KG1 (cell line): ENCODE results near the gene C1orf74.
A peak's percentile ranks its signal among the peaks of the same experiment; 100 is the strongest.

Experiments
- DNase-seq: peaks from one replicate; lab custom pipeline; 2025; lab: John Stamatoyannopoulos, UW

The C1orf74 gene

DNA sequence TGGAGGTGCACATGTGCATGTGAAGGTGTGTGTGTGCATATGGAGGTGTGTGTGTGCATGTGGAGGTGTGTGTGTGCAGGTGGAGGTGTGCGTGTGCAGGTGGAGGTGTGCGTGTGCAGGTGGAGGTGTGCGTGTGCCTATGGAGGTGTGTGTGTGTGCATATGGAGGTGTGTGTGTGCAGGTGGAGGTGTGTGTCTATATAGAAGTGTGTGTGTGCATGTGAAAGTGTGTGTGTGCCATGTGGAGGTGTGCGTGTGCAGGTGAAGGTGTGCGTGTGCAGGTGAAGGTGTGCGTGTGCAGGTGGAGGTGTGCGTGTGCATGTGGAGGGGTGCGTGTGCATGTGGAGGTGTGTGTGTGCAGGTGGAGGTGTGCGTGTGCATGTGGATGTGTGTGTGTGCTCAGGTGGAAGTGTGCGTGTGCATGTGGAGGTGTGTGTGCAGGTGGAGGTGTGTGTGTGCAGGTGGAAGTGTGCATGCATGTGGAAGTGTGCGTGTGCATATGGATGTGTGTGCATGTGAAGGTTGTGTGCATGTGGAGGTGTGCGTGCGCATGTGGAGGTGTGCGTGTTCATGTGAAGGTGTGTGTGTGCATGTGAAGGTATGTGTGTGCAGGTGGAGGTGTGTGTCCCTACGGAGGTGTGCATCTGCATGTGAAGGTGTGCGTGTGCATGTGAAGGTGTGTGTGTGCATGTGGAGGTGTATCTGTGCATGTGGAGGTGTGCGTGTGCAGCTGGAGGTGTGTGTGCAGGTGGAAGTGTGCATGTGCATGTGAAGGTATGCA lies 13.5 kb downstream of the C1orf74 start:
- no peak for DNase-seq

DNA sequence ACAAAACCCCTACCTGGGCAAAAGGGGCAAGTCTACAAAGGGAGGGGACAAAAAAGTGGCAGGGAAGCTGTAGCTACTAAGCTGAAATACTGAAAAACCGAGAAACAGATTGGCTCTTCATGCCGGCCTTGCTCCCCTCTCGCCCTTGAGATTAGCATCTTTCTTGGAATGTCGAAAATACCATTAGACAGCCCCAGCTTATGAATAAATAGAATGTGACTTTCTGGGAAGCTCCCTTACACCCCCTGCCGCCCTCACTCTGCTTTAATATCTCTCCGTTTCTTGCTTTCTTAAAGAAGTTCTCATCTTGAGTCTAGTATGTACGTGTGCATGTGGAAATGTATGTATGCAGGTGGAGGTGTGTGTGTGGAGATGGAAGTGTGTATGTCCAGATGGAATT lies 14.4 kb downstream of the C1orf74 start:
- DNase-seq, result no peak

DNA sequence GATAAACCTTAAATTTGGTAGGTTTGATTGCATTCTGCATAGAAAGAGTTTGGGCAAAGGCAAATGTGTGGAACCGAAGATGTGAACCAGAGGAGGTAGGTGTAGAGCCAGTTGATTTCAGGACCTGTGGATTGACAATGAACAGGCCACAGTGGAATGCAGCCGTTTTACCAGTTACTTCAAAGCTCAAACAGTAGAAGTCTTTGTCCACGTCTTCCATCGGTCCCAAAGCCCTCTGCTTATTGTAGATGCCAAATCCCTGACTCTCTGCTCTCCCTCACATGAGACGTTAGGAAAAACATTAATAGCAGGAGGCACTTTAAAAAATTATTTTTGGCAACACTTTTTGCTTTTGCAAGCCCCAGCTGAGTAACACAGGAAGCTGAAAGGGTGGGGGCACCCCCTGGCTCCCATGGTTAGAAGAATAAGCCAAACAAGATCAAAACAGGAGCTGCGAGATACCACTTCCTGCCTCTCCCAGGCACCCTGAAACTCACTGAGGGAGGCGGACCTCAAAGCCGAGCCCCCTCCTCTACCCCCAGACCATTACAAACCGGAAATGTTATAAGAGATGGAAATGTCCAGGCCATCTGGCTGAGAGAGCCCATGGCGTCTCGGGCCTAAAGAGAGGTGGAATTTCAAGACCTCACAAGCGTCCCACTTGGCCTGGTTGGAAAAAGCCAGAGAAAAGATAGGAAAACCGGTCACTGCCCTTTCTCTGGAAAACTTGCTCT lies 15.0 kb downstream of the C1orf74 start:
- peak; percentile 76 for DNase-seq

DNA sequence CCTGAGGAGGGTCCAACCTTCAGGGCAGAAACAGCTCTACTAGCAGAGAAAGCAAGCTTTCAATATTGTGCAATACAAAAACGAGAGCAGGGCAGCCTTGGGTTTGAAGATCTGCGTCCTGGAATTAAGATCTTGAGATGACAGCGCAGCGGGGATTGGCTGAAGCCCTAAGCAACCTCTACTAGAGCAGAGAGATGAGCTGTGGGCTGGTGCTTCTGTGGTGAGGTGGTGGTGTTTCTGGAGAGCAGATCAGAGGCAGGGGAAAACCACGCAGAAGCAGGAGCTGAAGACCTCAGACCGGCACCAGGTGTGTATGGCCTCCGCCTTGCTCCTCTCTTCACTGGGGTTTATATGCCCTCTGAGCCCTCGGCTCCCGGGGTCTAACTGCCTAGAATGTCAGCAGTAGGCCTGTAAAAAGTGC lies 16.0 kb downstream of the C1orf74 start:
- peak; percentile 39 for DNase-seq

DNA sequence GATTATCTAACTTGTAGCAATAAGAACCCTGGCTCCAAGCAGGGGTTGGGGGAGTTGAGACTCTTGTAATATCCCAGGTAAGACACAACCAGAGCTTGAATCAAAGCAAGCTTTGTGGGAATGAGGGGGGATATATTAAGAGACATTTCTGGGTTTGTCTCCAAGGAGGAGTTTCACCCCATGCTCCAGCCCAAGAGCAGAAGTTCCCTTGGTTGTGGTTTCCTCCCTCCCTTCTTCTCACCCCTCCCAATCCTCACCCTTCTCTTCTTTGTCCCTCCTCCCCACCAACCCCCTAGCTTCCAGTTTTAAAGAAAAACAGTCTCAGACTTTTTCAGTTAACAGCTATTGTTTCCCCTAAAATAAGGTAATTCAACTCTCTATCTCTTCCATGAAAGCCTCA lies 16.7 kb downstream of the C1orf74 start:
- DNase-seq, result no peak

DNA sequence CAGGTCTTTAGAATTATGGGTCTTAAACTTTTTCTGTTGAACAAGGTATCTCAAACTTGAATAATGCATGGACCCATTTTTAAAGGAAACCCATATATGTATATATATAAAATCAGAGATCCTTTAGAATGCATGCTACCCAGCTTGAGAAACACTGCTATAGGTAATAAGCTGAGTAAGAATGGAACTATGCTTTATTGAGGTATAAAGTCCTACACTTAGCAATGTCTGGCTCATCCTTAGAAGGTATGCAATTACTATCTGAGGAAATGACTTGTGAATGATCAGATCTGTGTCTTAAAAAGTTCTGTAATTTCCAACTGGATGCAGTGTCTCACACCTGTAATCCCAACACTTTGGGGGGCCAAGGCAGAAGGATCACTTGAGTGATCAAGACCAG lies 17.3 kb downstream of the C1orf74 start:
- no peak for DNase-seq

DNA sequence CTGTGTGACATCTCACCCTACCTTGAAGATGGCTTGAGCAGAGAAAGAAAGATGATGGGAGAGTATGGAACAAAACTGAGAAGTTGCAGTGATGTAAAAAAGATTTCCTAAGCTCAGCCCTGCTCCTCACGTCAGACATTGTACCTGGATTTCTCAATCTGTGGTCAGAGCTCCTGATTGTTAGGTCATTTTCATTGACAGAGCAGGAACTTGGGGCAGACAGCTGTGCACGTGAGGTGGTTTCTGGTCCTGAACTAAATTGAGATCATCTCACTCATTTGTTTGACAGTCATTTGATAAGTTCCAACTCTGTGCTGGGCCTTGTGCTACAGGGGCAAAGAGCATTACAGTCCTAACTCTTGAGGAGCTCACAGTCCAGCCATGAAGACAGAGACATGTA lies 18.3 kb downstream of the C1orf74 start:
- no peak for DNase-seq

DNA sequence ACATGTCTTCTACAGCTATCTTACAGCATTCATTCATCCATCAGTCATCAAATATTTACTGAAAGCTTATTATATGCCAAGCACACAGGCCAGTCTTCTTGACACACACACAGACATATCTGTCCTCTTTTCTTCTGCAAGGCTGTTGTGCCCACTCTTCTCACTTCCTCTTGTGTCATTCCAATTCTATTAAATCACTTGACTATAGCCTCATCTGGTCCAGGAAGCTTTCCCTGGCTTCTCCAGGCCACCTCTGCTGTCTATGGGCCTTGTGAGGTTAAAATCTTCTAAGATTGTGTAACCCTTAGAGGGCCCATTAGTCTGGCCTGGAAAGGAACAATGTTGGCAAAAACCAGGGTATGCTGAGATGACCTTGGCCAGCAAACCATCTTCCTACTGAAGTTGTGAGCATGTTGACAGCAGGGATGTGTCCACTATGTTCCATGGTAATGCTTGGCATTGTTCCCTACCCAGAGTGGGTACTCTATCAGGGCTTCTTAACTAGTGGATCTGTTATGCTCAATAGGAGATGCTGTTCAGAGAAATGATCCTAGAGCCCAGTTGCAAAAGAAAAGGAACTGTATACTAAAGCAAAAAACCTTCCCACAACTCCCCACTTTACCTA lies 23.2 kb downstream of the C1orf74 start:
- no peak for DNase-seq

DNA sequence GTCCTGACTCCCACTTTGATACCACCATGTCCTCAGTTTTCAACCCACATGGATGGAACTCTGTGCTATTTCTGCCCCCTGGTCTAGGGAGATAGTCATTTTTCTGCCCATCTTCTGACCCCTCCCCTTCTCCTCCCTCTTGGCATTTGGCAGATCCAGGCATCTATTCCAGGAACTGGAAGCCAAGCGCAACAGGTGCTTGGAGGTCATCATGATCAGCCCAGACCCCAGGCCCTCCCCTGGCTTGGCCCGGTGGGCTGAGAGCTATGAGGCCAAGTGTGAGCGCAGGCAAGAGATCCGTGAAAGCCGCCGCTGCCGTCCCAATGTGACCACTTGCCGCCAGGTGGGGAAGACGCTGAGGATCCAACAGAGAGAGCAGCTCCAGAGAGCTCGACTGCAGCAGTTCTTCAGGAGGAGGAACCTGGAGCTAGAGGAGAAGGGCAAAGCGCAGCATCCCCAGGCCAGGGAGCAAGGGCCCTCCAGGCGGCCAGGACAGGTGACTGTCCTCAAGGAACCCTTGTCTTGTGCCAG lies 24.5 kb downstream of the C1orf74 start:
- DNase-seq, result no peak

DNA sequence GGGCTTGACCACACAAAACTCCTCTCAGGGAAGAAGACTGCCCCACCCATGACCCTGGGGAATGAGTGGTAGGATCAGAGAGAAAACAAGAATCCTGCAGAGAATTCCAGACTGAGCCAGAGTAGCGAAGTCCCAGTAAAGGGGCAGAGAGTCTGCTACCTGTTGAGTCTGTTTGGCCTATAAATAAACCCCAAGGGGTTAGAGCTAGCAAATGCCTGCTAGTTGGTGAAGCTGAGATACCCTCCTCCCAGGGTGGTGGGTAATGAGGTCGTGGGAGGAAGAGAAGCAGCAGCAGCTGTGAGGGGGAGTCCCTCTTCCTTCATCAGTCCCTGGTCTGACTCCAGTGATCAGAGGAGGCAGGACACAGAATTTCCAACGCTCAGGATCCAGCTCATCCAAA lies 26.0 kb downstream of the C1orf74 start:
- no peak for DNase-seq

DNA sequence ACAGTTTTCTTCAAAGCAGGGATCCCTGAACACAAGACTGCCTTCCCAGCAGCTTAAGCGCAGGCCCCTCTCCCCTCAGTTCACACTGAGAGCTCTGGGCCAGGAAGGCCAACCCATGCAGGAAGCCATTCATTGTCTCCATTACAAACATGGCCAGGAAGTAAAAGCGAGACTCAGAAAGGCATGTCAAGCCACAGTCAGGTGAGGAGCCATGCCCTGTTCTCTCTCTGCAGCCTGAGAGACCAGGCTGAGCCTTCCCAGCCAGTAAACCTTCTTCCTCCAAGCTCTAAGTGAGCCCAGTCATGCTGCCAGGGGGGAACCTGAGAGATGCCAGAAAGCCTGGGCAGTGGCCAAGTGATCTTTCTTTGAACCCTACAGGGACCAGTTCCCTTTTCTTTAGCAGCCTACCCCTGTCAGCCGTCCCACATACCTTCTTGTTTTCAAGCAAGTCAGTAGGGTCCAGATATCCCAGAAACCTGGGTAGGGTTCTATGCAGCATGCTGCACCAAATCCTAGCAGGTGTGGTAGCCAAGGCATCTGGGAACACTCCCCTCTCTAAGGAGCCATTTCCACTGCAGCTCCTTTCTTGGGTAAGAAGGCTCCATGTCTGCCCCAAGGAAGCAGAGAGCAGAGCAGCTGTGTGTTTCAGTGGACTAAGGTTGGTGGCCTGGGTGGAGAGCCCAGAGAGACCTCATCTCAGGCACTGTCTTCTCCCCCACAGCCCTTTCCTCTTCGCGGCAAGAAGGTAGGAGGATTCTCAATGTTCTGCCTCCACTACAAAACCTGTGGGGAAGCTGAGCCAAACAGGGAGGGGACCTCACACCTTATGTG lies 27.5 kb downstream of the C1orf74 start:
- DNase-seq, result peak; percentile 58

DNA sequence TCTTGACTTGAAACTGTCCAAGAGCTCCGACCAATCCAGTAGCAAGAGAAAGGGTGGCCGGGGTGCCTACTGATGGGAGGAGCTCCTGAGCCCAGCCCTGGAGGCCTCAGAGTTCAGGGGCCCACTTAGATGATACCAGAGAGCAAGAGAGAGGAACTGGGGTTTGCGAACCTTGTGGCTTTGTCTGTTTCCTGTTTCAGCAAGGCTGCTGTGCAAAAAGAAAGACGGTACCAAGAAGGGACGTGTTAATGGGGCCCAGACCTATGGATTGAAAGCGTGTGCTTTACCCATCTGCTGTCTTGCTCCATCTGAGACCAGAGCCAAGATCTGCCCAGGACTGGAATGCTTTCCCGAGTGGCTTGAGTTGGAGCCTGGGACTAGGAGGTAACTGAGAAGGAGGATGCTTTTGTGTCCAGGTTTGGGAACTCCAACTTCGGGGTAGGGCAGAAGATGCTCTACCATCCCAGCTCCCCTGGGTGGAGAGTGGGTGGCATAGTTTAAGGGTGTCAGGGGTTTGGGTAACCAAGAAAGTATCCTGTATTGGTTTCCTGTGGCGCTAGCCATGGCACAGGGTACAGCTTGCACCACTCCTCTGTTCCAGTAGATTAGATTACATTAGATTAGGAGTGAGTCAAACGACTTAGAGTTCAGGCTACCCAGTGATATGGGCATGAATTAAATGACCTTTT lies 28.3 kb downstream of the C1orf74 start, which contains the start of gene TRAF3IP3:
TRAF3IP3 (plus strand) TSS at position 128 of the 689 bp plus-strand sequence. CDS start 3,987 bp downstream, outside the sequence.
- peak; percentile 80 for DNase-seq

DNA sequence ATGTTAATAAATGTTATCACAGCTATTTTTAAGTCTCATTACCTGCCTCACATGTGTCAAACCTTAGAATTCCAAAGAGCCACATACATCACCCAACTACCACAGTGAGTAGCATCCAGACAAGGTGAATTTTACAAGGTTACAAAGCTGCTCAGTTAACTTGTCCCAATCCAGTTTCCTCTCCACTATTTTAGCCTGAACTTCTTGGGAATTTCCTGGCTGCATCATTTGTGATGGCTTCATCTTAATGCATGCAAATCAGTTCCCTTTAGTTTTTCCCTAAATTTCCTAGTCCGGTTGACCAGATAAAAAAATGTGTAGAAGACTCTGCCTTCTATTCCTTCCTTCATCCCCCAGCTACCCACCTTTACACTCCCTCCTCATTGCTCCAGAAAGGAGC lies 29.1 kb downstream of the C1orf74 start:
- no peak for DNase-seq

DNA sequence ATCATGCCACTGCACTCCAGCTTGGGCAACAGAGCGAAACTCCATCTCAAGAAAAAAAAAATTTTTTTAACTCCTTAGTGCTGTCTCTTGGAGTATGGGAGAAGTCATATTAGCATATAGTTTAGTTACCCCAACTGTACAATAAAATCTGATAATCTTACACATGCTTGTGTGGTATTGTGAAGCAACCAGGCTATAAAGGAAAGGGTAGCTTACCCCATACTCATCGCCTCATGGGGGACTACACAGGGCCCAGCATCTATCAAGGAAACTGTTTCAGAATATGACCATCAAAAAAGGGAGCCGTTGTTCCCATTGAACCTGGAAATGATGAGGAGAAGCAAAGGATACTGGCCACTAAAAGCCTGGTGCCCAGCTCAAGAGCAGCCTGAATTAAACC lies 31.5 kb downstream of the C1orf74 start:
- no peak for DNase-seq

DNA sequence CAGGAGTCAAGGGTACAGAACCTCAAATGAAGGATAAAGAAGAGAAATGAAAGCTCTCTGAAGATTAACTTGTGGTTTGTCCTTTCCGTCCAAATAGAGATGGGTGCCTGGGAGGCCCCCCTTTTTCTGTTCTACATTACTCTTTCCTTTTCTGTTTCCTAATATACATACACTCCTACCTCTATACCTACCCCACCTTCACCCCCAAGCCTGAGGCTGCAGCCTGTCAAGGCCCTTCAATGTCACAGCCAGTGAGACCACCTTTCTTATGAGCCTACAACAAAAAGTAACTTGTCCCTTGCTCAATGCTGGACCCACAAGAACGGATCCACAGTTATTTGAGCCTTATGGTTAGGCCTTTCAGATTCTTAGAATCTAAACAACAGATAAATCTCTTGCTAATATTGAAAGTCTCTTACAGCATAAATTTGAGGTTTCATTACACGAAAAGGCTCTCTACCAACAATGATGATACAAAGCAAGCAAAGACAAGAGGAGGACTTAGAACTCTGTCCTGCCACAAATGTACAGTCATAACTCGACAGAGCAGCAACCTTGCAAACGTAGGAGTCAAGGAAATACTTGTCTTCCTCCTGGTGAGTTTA lies 32.6 kb downstream of the C1orf74 start:
- no peak for DNase-seq

DNA sequence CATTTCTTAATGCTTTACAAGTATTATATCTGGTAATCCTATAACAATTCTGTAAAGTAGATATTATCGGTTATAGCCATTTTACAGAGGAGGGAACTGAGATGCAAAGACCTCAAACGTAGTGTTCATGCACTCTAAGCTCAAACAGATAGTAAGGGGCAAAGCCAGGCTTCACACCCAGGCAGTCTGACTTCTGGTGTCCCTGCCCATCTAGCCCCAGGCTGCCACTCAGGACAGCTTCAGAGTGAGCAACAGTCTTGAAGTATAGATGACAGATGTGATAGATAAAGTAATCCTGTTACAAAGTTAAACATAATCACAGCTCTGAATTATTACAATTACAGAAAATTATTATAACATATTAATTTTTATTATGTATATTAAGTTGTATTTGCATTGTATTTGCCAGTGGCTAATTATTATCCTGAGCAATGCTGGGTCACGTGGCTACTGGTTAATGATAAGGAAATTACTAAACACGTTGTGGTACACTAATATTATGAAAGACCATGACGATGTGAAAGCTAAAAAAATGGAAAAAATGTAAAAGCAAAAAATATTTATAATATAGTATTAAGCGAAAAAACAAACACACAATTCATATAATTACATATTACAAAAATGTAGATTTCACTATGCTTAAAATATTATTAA lies 34.6 kb downstream of the C1orf74 start:
- DNase-seq, result no peak

DNA sequence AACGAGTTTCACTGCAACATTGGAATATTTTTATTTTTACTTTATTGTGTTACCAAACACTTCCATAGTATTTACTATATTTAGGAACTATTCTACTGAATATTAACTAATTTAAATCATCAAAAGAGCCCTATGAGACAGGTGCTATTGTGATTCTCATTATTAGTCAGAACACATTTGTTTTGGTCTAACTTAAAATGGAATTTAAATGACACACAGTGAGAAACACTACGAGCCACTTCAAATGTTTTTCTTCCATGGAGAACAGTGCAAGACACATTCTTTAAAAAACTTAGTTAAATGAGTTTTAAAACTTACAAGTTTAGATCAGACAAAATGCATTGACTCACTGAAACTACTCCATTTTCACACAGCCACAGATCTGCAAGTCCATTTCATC lies 35.2 kb downstream of the C1orf74 start:
- no peak for DNase-seq

DNA sequence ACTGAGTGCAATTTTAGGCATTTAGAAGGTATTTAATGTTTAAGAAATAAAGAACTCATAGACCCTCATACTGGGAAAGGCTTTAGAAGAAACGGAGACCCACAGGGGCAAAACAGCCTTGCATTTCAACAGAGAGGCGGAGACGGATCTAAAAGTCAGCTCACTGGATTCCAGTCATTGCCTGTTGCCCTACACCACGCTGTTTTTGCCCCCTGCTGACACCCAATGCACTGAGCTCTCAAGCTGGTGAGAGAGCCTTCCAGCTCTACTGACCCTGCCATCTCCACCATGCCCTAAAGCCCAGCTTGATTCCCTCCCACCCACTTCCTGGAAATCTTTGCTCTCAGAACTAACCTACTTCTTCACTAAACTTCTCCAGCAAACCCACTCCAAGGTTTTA lies 35.7 kb downstream of the C1orf74 start:
- DNase-seq, result no peak

DNA sequence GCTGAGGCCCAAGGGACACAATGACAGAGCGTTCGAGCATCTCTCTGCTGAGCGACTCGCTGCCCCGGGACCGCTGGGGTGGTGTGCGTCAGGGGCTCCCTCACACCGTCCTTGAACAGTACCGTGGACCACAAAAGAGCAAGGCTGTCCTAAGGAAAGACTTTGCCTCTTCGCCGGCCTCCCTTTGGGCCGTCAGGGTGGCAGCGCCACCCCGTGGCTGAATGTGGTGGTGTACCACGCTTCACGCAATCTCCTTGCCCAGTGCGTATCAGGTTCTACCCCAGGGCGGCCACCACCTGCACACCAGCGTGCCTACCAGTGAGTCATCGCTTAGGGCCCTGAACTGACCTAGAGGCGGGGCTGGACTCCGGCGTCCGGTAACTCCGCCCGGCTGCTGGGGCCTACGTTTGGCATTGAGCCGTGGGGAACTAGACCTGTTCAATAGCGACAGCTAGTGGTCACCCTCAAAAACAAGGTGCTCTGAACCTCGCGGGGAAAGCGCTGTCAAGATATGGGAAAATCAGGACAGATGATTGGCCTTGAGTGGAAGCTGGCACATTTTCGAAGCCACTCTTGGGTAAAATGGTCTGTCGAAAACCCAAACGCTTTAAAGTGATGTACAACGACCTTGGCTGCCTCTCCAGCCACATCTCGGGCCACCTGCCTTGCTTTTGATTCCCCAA lies 36.6 kb downstream of the C1orf74 start:
- DNase-seq, result peak; percentile 5
